M059J (cell line): ENCODE data around the gene CMIP. TPM values are rescaled to one million over a fixed set of nuclear protein-coding genes. Genes with fewer than 3 reads are reported as not detected.
A peak's percentile ranks its signal among the peaks of the same experiment; 100 is the strongest.
"Not testable (repeated sequence)": the region's sequence is repeated elsewhere in the genome, so short reads cannot be mapped to it uniquely, and the experiment has no call there.

ENCODE experiments used
- DNase-seq: peaks from one replicate; pipeline ENCODE4 v3.0.0-alpha.2; 2012; ENCODE audit warnings: low read depth
- total RNA-seq: library from RNA; depleted of rRNA; stranded (reverse); fragments of >200 nt; shearing (Covaris generic); gene quantifications from 2 replicates; pipeline ENCODE4 v1.2.3, GENCODE V29; 2014; rRNA removed

The CMIP gene
- 7.2 and 15.8 TPM in 2 replicates for total RNA-seq

- peak; percentile 72 for DNase-seq
These were observed at the start of gene CMIP for GRCh38 chr16:81444448-81445121. TSS of gene CMIP (plus strand) at chr16:81444808.

GRCh38 chr16:81394966-81395655 lies 49.5 kb upstream of the CMIP start:
- DNase-seq, result no peak

GRCh38 chr16:81397058-81397878 lies 47.3 kb upstream of the CMIP start:
- DNase-seq, result no peak

GRCh38 chr16:81397879-81398520 lies 46.6 kb upstream of the CMIP start:
- no peak for DNase-seq

- DNase-seq, result no peak
These were observed 44.7 kb upstream of the CMIP start for GRCh38 chr16:81399909-81400308.

GRCh38 chr16:81401035-81401950 lies 43.3 kb upstream of the CMIP start:
- DNase-seq, result peak; percentile 95

- no peak for DNase-seq
These were observed 41.4 kb upstream of the CMIP start for GRCh38 chr16:81403208-81403600.

GRCh38 chr16:81403601-81404391 lies 40.8 kb upstream of the CMIP start:
- DNase-seq, result peak; percentile 83

GRCh38 chr16:81405002-81405401 lies 39.6 kb upstream of the CMIP start:
- DNase-seq, result not testable (repeated sequence)

GRCh38 chr16:81405702-81406113 lies 38.9 kb upstream of the CMIP start:
- peak; percentile 98 for DNase-seq

GRCh38 chr16:81408409-81408950 lies 36.1 kb upstream of the CMIP start:
- DNase-seq, result no peak

- DNase-seq, result no peak
These were observed 35.5 kb upstream of the CMIP start for GRCh38 chr16:81409016-81409556.

GRCh38 chr16:81410643-81411293 lies 33.8 kb upstream of the CMIP start:
- DNase-seq, result no peak

GRCh38 chr16:81413245-81413990 lies 31.2 kb upstream of the CMIP start:
- no peak for DNase-seq

GRCh38 chr16:81415751-81416150 lies 28.9 kb upstream of the CMIP start:
- DNase-seq, result no peak

- no peak for DNase-seq
These were observed 27.9 kb upstream of the CMIP start for GRCh38 chr16:81416749-81417148.

GRCh38 chr16:81417210-81417609 lies 27.4 kb upstream of the CMIP start:
- DNase-seq, result no peak

- no peak for DNase-seq
These were observed 24.8 kb upstream of the CMIP start for GRCh38 chr16:81419806-81420205.
